MM.1S (cell line): ENCODE data around the gene DELE1.

Experiments used
- DNase-seq: peaks from one replicate; pipeline ENCODE4 v3.0.0-alpha.2; 2015
- H2AFZ ChIP-seq: fragments of 300-600 bp; sonication (generic); 2 replicates; pipeline ENCODE4 v1.6.0; 2016; ENCODE audit warnings: antibody characterized with exemption, low read length
- H3F3A ChIP-seq: fragments of 300-600 bp; sonication (generic); 2 replicates; pipeline ENCODE4 v1.6.1; 2016; ENCODE audit warnings: mild to moderate bottlenecking, antibody characterized with exemption, low read length, moderate library complexity, mixed read lengths; ENCODE audit not compliant: insufficient read depth
- H3K27ac ChIP-seq: fragments of 300-600 bp; sonication (generic); 2 replicates; pipeline ENCODE4 v1.5.1; 2016; ENCODE audit warnings: mild to moderate bottlenecking, low read length
- H3K27me3 ChIP-seq: fragments of 300-600 bp; sonication (generic); replicated peaks from 2 replicates; pipeline ENCODE4 v1.6.0; 2016; ENCODE audit warnings: low read length; ENCODE audit not compliant: insufficient read depth
- H3K36me3 ChIP-seq: fragments of 300-600 bp; sonication (generic); replicated peaks from 2 replicates; pipeline ENCODE4 v1.6.1; 2016; ENCODE audit warnings: mild to moderate bottlenecking, low read length, mixed read lengths; ENCODE audit not compliant: insufficient read depth
- H3K4me1 ChIP-seq: fragments of 300-600 bp; sonication (generic); 2 replicates; pipeline ENCODE4 v1.6.1; 2016; ENCODE audit warnings: low read length, mixed read lengths
- H3K4me2 ChIP-seq: fragments of 300-600 bp; sonication (generic); 2 replicates; pipeline ENCODE4 v1.6.0; 2016; ENCODE audit warnings: low read depth, low read length
- H3K4me3 ChIP-seq: fragments of 300-600 bp; sonication (generic); 2 replicates; pipeline ENCODE4 v1.5.1; 2016; ENCODE audit warnings: low read length, mixed read lengths
- H3K79me2 ChIP-seq: fragments of 300-600 bp; sonication (generic); 2 replicates; pipeline ENCODE4 v1.6.1; 2016; ENCODE audit warnings: mixed run types, low read length, mixed read lengths
- H3K9ac ChIP-seq: fragments of 300-600 bp; sonication (generic); 2 replicates; pipeline ENCODE4 v1.6.1; 2016; ENCODE audit warnings: low read length, mixed read lengths
- H3K9me2 ChIP-seq: fragments of 300-600 bp; sonication (generic); replicated peaks from 2 replicates; pipeline ENCODE4 v1.6.1; 2016; ENCODE audit warnings: mild to moderate bottlenecking, low read length, mixed read lengths; ENCODE audit not compliant: insufficient read depth
- H3K9me3 ChIP-seq: fragments of 300-600 bp; sonication (generic); replicated peaks from 2 replicates; pipeline ENCODE4 v1.6.1; 2016; ENCODE audit warnings: mild to moderate bottlenecking, low read length, mixed read lengths; ENCODE audit not compliant: insufficient read depth
- H4K20me1 ChIP-seq: fragments of 300-600 bp; sonication (generic); 2 replicates; pipeline ENCODE4 v1.6.1; 2016; ENCODE audit warnings: mild to moderate bottlenecking, low read length, moderate library complexity, mixed read lengths; ENCODE audit not compliant: insufficient read depth
- CTCF ChIP-seq: fragments of 300-600 bp; sonication (generic); IDR thresholded peaks from 2 replicates; pipeline ENCODE4 v1.5.1; 2016; ENCODE audit warnings: antibody characterized with exemption, low read length, mixed read lengths
- EZH2 ChIP-seq: fragments of 300-600 bp; sonication (generic); optimal IDR thresholded peaks from 2 replicates; pipeline ENCODE3; 2017; ENCODE audit warnings: low read depth, mild to moderate bottlenecking, antibody characterized with exemption, low read length, mixed read lengths
- EZH2phosphoT487 ChIP-seq: fragments of 300-600 bp; sonication (generic); IDR thresholded peaks from 2 replicates; pipeline ENCODE4 v1.6.1; 2018; ENCODE audit warnings: antibody characterized with exemption, low read length

The DELE1 gene

GRCh38 chr5:141958113-141958512, 34.4 kb downstream of the DELE1 start, which contains the start of gene PCDH12:
Gene PCDH12 (minus strand): TSS chr5:141958202. CDS start chr5:141957851, 351 bp downstream.
- TF ChIP-seq EZH2, result no peak
- no peak for TF ChIP-seq CTCF
- TF ChIP-seq EZH2phosphoT487, result no peak
- DNase-seq, result no peak
- H3K27me3 ChIP-seq, result no peaks in the 10 kb centered on the region
- H3K4me2 ChIP-seq, result peak within 1 kb of the TSS; percentile 51; the same call in 1 of the 2 replicates
- H3K79me2 ChIP-seq, result no peaks in the 10 kb centered on the region
- H4K20me1 ChIP-seq, result no peaks in the 10 kb centered on the region
- no peaks in the 10 kb centered on the region for H3K36me3 ChIP-seq
- peaks cover 35% of the 10 kb centered on the region for H3K4me1 ChIP-seq
- no peak within 1 kb of the TSS for H3K9ac ChIP-seq
- H3K9me2 ChIP-seq, result no peaks in the 10 kb centered on the region
- no peaks in the 10 kb centered on the region for H3K9me3 ChIP-seq
- no peak within 1 kb of the TSS for H3K4me3 ChIP-seq
- H3F3A ChIP-seq, result no peaks in the 10 kb centered on the region
- no peak within 1 kb of the TSS for H3K27ac ChIP-seq
- 0 out of 2 replicates have a peak within 1 kb of the TSS, but pooled peaks have one; percentile 11 for H2AFZ ChIP-seq

GRCh38 chr5:141958546-141959172, 35.0 kb downstream of the DELE1 start:
- Histone ChIP-seq H3K36me3 (no peaks in the 10 kb centered on the region), H3K79me2 (no peaks in the 10 kb centered on the region), H3K27ac (no peak overlapping the region), H3K9ac (no peak overlapping the region), H3K9me2 (no peaks in the 10 kb centered on the region), H3K4me2 (peak overlapping the region; percentile 51; the same call in 1 of the 2 replicates), H3K27me3 (no peaks in the 10 kb centered on the region), H3K9me3 (no peaks in the 10 kb centered on the region), H3K4me3 (no peak overlapping the region), H3F3A (no peaks in the 10 kb centered on the region), H2AFZ (no peak overlapping the region), H3K4me1 (peaks cover 35% of the 10 kb centered on the region), H4K20me1 (no peaks in the 10 kb centered on the region)
- TF ChIP-seq EZH2phosphoT487, result no peak
- TF ChIP-seq EZH2, result no peak
- TF ChIP-seq CTCF, result no peak
- DNase-seq, result no peak

- Histone ChIP-seq H3K27ac (no peak overlapping the region), H3K9me2 (no peaks in the 10 kb centered on the region), H3K27me3 (no peaks in the 10 kb centered on the region), H2AFZ (no peak overlapping the region), H3K36me3 (no peaks in the 10 kb centered on the region), H3K9ac (no peak overlapping the region), H3K4me3 (no peak overlapping the region), H3K79me2 (no peaks in the 10 kb centered on the region), H3K4me1 (peaks cover 35% of the 10 kb centered on the region), H3F3A (no peaks in the 10 kb centered on the region), H3K4me2 (no peak overlapping the region), H4K20me1 (no peaks in the 10 kb centered on the region), H3K9me3 (no peaks in the 10 kb centered on the region)
- peak; percentile 34 for DNase-seq
- TF ChIP-seq CTCF (peak; percentile 61), EZH2phosphoT487 (no peak), EZH2 (no peak)
Observed at GRCh38 chr5:141960018-141960417, 36.3 kb downstream of the DELE1 start.
